ENCODE measurements around the gene CCDC136. TPM values are rescaled to one million over a fixed set of nuclear protein-coding genes. Genes with fewer than 3 reads are reported as not detected.

Gene CCDC136
- polyA plus RNA-seq, 1 of the 3 experiments (the other 2 are of a cell fraction) = 48.4 TPM

GRCh38 chr7:128801667-128802418 is 10.1 kb downstream of the CCDC136 start:
- H2AFZ ChIP-seq (ENCODE audit: low read depth) = no peak overlapping the region
- no peaks in the 10 kb centered on the region for H3K9me2 ChIP-seq
- no peaks in the 10 kb centered on the region for H3F3A ChIP-seq (replicated peaks; ENCODE audit: insufficient read depth)
- no peak overlapping the region for H3K9ac ChIP-seq
- no peak overlapping the region for H3K4me2 ChIP-seq
- H3K27ac ChIP-seq (ENCODE audit: low read depth in 2 of 2, low read length in 1 of 2) = no peak overlapping the region
- POLR2A ChIA-PET = interaction anchor here (0.9 to 1.3 kb wide), 3 partner anchors 9 to 16 kb away, joined by 3 to 4 read pairs (median 3); no protein-coding TSS in a partner anchor
- H4K20me1 ChIP-seq (ENCODE audit: insufficient read depth) = no peaks in the 10 kb centered on the region
- no peak overlapping the region for H3K4me3 ChIP-seq (ENCODE audit: low read depth in 2 of 2, low read length in 1 of 2)
- 92% methylated on average over 2 of the region's 2 CpGs for WGBS (ENCODE audit: low lambda C conversion rate)
- DNase-seq = no peak
- no peaks in the 10 kb centered on the region for H3K4me1 ChIP-seq (ENCODE audit: control insufficient read depth in 1 of 2, insufficient read depth in 2 of 2, low read depth in 1 of 2, low read length in 1 of 2)
- H3K36me3 ChIP-seq (replicated peaks in 1 of 2; ENCODE audit: control insufficient read depth in 1 of 2, insufficient read depth in 2 of 2, low read length in 1 of 2) = peaks cover 28 to 44% of the 10 kb centered on the region in 2 experiments
- no peaks in the 10 kb centered on the region for H3K9me3 ChIP-seq
- CTCF ChIA-PET = interaction anchor here (0.6 to 1.3 kb wide), 5 partner anchors 10 to 483 kb away, joined by 3 read pairs; partner anchors contain the start of gene CCDC136
- H3K79me2 ChIP-seq (ENCODE audit: insufficient read depth) = no peaks in the 10 kb centered on the region
- no peaks in the 10 kb centered on the region for H3K27me3 ChIP-seq (ENCODE audit: insufficient read depth)
- no peak for TF ChIP-seq ELF1 (IDR thresholded peaks at IDR 0.05)
- TF ChIP-seq REST (IDR thresholded peaks at IDR 0.05; ENCODE audit: low read depth, low read length) = peak; percentile 78
- TF ChIP-seq USF2 (IDR thresholded peaks at IDR 0.05; ENCODE audit: borderline replicate concordance, low read depth, low read length) = no peak

GRCh38 chr7:128804484-128804883 is 12.7 kb downstream of the CCDC136 start:
- no peak overlapping the region for H3K4me2 ChIP-seq
- no peaks in the 10 kb centered on the region for H3K79me2 ChIP-seq (ENCODE audit: insufficient read depth)
- 91% methylated on average over 6 of the region's 6 CpGs for WGBS (ENCODE audit: low lambda C conversion rate)
- CTCF ChIA-PET = interaction anchor here (1.1 kb wide), 1 partner anchor 10 kb away, joined by 3 read pairs; no protein-coding TSS in a partner anchor
- no peaks in the 10 kb centered on the region for H3F3A ChIP-seq (replicated peaks; ENCODE audit: insufficient read depth)
- H2AFZ ChIP-seq (ENCODE audit: low read depth) = no peak overlapping the region
- H4K20me1 ChIP-seq (ENCODE audit: insufficient read depth) = no peaks in the 10 kb centered on the region
- no peaks in the 10 kb centered on the region; a peak in 1 of 4 replicates for H3K4me1 ChIP-seq (ENCODE audit: control insufficient read depth in 1 of 2, insufficient read depth in 2 of 2, low read depth in 1 of 2, low read length in 1 of 2)
- H3K4me3 ChIP-seq (ENCODE audit: low read depth in 2 of 2, low read length in 1 of 2) = no peak overlapping the region
- H3K27me3 ChIP-seq (ENCODE audit: insufficient read depth) = no peaks in the 10 kb centered on the region
- H3K9ac ChIP-seq = no peak overlapping the region
- no peaks in the 10 kb centered on the region for H3K9me3 ChIP-seq
- no peak overlapping the region for H3K27ac ChIP-seq (ENCODE audit: low read depth in 2 of 2, low read length in 1 of 2)
- H3K36me3 ChIP-seq (replicated peaks in 1 of 2; ENCODE audit: control insufficient read depth in 1 of 2, insufficient read depth in 2 of 2, low read length in 1 of 2) = peaks cover 37 to 57% of the 10 kb centered on the region in 2 experiments
- DNase-seq = no peak
- H3K9me2 ChIP-seq = no peaks in the 10 kb centered on the region
- POLR2A ChIA-PET = no interaction called here
- TF ChIP-seq SIN3A (IDR thresholded peaks at IDR 0.05; ENCODE audit: borderline replicate concordance, low read depth, low read length) = no peak
- no peak for TF ChIP-seq CHD2 (IDR thresholded peaks at IDR 0.05; ENCODE audit: low read length, partially characterized antibody)
- TF ChIP-seq MXI1 (IDR thresholded peaks at IDR 0.05; ENCODE audit: low read depth, low read length) = no peak
- no peak for TF ChIP-seq MAX (IDR thresholded peaks at IDR 0.05; ENCODE audit: low read depth)
- TF ChIP-seq USF2 (IDR thresholded peaks at IDR 0.05; ENCODE audit: borderline replicate concordance, low read depth, low read length) = no peak
- no peak for TF ChIP-seq NRF1 (IDR thresholded peaks at IDR 0.05; ENCODE audit: low read depth, low read length)
- no peak for TF ChIP-seq FOXJ3 (CRISPR knock-in tag; IDR thresholded peaks at IDR 0.05)
- no peak for TF ChIP-seq POLR2AphosphoS5 (IDR thresholded peaks at IDR 0.05; ENCODE audit: low read depth, low read length)
- no peak for TF ChIP-seq RXRA (IDR thresholded peaks at IDR 0.05; ENCODE audit: borderline replicate concordance, low read depth)
- TF ChIP-seq FOSL2 (IDR thresholded peaks at IDR 0.05; ENCODE audit: borderline replicate concordance, low read depth) = no peak
- no peak for TF ChIP-seq TAF1 (IDR thresholded peaks at IDR 0.05; ENCODE audit: borderline replicate concordance, low read depth, low read length)
- TF ChIP-seq PBX3 (IDR thresholded peaks at IDR 0.05) = no peak
- TF ChIP-seq RCOR1 (IDR thresholded peaks at IDR 0.05; ENCODE audit: low read length) = no peak
- no peak for TF ChIP-seq TEAD4 (IDR thresholded peaks at IDR 0.05; ENCODE audit: borderline replicate concordance, insufficient read depth)
- TF ChIP-seq USF1 (IDR thresholded peaks at IDR 0.05; ENCODE audit: borderline replicate concordance, low read depth) = no peak
- TF ChIP-seq RFX5 (IDR thresholded peaks at IDR 0.05; ENCODE audit: low read length) = no peak
